SKM-1 treated with dmso at 0.1 percent for 144 hours (cell line): ENCODE measurements around the gene ATP10A.
"Not testable (repeated sequence)": the region's sequence is repeated elsewhere in the genome, so short reads cannot be mapped to it uniquely, and the experiment has no call there.

Experiments used
- DNase-seq: peaks from one replicate; lab custom pipeline; 2025; ENCODE audit not compliant: unreplicated experiment; lab: John Stamatoyannopoulos, UW

The ATP10A gene

GRCh38 chr15:25883463-25884259 is 20.5 kb upstream of the ATP10A start:
- no peak for DNase-seq

- DNase-seq: no peak
Measured at GRCh38 chr15:25882466-25882865, 19.3 kb upstream of the ATP10A start.

- not testable (repeated sequence) for DNase-seq
Measured at GRCh38 chr15:25880877-25881276, 17.8 kb upstream of the ATP10A start.

GRCh38 chr15:25880411-25880810 is 17.3 kb upstream of the ATP10A start:
- no peak for DNase-seq

GRCh38 chr15:25879438-25879837 is 16.3 kb upstream of the ATP10A start:
- no peak for DNase-seq

GRCh38 chr15:25877681-25878080 is 14.6 kb upstream of the ATP10A start:
- DNase-seq: no peak

- DNase-seq: no peak
Measured at GRCh38 chr15:25876231-25877140, 13.4 kb upstream of the ATP10A start.

GRCh38 chr15:25875566-25875965 is 12.4 kb upstream of the ATP10A start:
- DNase-seq: no peak

GRCh38 chr15:25874379-25874778 is 11.3 kb upstream of the ATP10A start:
- DNase-seq: no peak

GRCh38 chr15:25871403-25871802 is 8.3 kb upstream of the ATP10A start:
- no peak for DNase-seq

GRCh38 chr15:25870938-25871337 is 7.8 kb upstream of the ATP10A start:
- DNase-seq: no peak

- DNase-seq: no peak
Measured at GRCh38 chr15:25869701-25870100, 6.6 kb upstream of the ATP10A start.

GRCh38 chr15:25866874-25867273 is 3.7 kb upstream of the ATP10A start:
- DNase-seq: no peak

GRCh38 chr15:25866251-25866650 is 3.1 kb upstream of the ATP10A start:
- DNase-seq: no peak

GRCh38 chr15:25864966-25865365 is 1.8 kb upstream of the ATP10A start:
- no peak for DNase-seq

- DNase-seq: no peak
Measured at GRCh38 chr15:25863968-25864580, 947 bp upstream of the ATP10A start.

- no peak for DNase-seq
Measured at GRCh38 chr15:25862472-25863110, 536 bp downstream of the ATP10A start.

- no peak for DNase-seq
Measured at GRCh38 chr15:25862071-25862471, 1.1 kb downstream of the ATP10A start.

GRCh38 chr15:25860885-25861866 is 2.0 kb downstream of the ATP10A start:
- DNase-seq: peak; percentile 19
